ENCODE measurements around the gene KRTAP10-8. TPM values are rescaled to one million over a fixed set of nuclear protein-coding genes. Genes with fewer than 3 reads are reported as not detected.

Gene KRTAP10-8
- total RNA-seq, 1 donor, result not detected

GRCh38 chr21:44653656-44654575, 42.0 kb downstream of the KRTAP10-8 start:
- H4K20me1 ChIP-seq (ENCODE audit: insufficient read depth, low read length), result no peaks in the 10 kb centered on the region
- no peak overlapping the region for H3K4me3 ChIP-seq (ENCODE audit: insufficient read depth, low read length)
- H3K27ac ChIP-seq (ENCODE audit: low read depth, low read length), result no peak overlapping the region
- no peak overlapping the region for H2AFZ ChIP-seq (ENCODE audit: low read length)
- no peak for TF ChIP-seq CTCF (IDR thresholded peaks at IDR 0.05; ENCODE audit: extremely low read depth, low read depth, low read length)
- DNase-seq (ENCODE audit: insufficient read length, low spot score, missing footprints), result peak; percentile 55
- H3K79me2 ChIP-seq (ENCODE audit: insufficient read depth, low read length), result no peaks in the 10 kb centered on the region
- H3K4me2 ChIP-seq (ENCODE audit: insufficient read depth, low read length), result no peak overlapping the region
- no peaks in the 10 kb centered on the region for H3K36me3 ChIP-seq (ENCODE audit: insufficient read depth, low read length)
- H3K9me3 ChIP-seq (ENCODE audit: low read depth, low read length), result no peaks in the 10 kb centered on the region
- no peaks in the 10 kb centered on the region for H3K27me3 ChIP-seq (ENCODE audit: insufficient read depth, low read length)
- H3K4me1 ChIP-seq (ENCODE audit: insufficient read depth, low read length), result no peaks in the 10 kb centered on the region

DNA sequence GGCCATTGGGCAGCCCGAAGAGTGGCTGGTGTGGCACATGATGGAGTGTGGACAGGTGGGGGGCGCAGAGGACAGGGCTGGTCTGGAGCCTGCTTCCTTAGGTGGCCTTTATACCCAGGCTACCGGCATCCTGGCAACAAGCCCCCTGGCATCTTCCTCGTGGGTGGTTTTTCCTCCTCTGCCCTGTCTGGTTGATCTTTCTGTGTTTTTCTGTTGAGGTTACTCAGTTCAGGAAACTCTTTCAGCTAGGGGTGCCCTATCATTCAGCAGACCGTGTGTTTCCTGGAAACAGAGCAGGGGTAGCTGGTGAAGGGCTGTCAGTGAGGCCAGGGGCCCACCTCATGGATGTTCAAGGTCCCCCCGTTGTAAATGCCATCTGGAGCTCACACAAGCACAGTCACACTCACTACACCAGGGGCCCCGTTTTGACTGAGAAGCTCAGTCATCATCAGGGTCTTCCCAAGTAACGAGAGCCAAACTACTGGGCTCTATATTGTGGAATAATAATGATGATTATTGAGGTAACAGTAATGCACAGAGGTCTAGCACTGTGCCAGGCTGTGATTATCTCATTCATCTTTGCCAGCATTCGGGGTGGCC, 42.8 kb downstream of the KRTAP10-8 start, which contains the start of gene KRTAP12-4:
Gene KRTAP12-4, minus strand, starts transcription at position 84 of the 600 bp plus-strand sequence. Its CDS starts 45 bp downstream, at position 39.
- no peaks in the 10 kb centered on the region for H3K36me3 ChIP-seq (ENCODE audit: insufficient read depth, low read length)
- H4K20me1 ChIP-seq (ENCODE audit: insufficient read depth, low read length), result no peaks in the 10 kb centered on the region
- H3K27me3 ChIP-seq (ENCODE audit: insufficient read depth, low read length), result no peaks in the 10 kb centered on the region
- no peak within 1 kb of the TSS for H2AFZ ChIP-seq (ENCODE audit: low read length)
- no peak within 1 kb of the TSS for H3K4me2 ChIP-seq (ENCODE audit: insufficient read depth, low read length)
- TF ChIP-seq CTCF (IDR thresholded peaks at IDR 0.05; ENCODE audit: extremely low read depth, low read depth, low read length), result no peak
- no peaks in the 10 kb centered on the region for H3K79me2 ChIP-seq (ENCODE audit: insufficient read depth, low read length)
- peak; percentile 3 for DNase-seq (ENCODE audit: insufficient read length, low spot score, missing footprints)
- no peak within 1 kb of the TSS for H3K27ac ChIP-seq (ENCODE audit: low read depth, low read length)
- H3K9me3 ChIP-seq (ENCODE audit: low read depth, low read length), result no peaks in the 10 kb centered on the region
- H3K4me1 ChIP-seq (ENCODE audit: insufficient read depth, low read length), result no peaks in the 10 kb centered on the region
- no peak within 1 kb of the TSS for H3K4me3 ChIP-seq (ENCODE audit: insufficient read depth, low read length)

GRCh38 chr21:44656868-44657267, 45.0 kb downstream of the KRTAP10-8 start:
- H3K4me3 ChIP-seq (ENCODE audit: insufficient read depth, low read length), result no peak overlapping the region
- H3K4me1 ChIP-seq (ENCODE audit: insufficient read depth, low read length), result no peaks in the 10 kb centered on the region
- H3K79me2 ChIP-seq (ENCODE audit: insufficient read depth, low read length), result no peaks in the 10 kb centered on the region
- H3K27ac ChIP-seq (ENCODE audit: low read depth, low read length), result no peak overlapping the region
- no peaks in the 10 kb centered on the region for H3K9me3 ChIP-seq (ENCODE audit: low read depth, low read length)
- no peaks in the 10 kb centered on the region for H3K27me3 ChIP-seq (ENCODE audit: insufficient read depth, low read length)
- DNase-seq (ENCODE audit: insufficient read length, low spot score, missing footprints), result no peak
- H3K36me3 ChIP-seq (ENCODE audit: insufficient read depth, low read length), result no peaks in the 10 kb centered on the region
- no peak overlapping the region for H2AFZ ChIP-seq (ENCODE audit: low read length)
- H4K20me1 ChIP-seq (ENCODE audit: insufficient read depth, low read length), result no peaks in the 10 kb centered on the region
- H3K4me2 ChIP-seq (ENCODE audit: insufficient read depth, low read length), result no peak overlapping the region
- TF ChIP-seq CTCF (IDR thresholded peaks at IDR 0.05; ENCODE audit: extremely low read depth, low read depth, low read length), result no peak

Measured in osteoblast (primary cell).